Tibial nerve (tissue), 4 donors: ENCODE data around the gene APOLD1. TPM values are rescaled to one million over a fixed set of nuclear protein-coding genes. Genes with fewer than 3 reads are reported as not detected.

Source experiments
- DNase-seq, 2 donors: peaks; one replicate each; pipeline ENCODE4 v3.0.0-alpha.2; 2019; ENCODE audit warnings: low spot score in 2 of 2
- H3K27ac ChIP-seq, 4 donors: fragments of 200-600 bp; sonication (generic) in 3 of 4; one replicate each; pipeline ENCODE4 v1.5.1; 2017 to 2019; ENCODE audit warnings: mild to moderate bottlenecking in 1 of 4
- H3K27me3 ChIP-seq, 2 donors: fragments of 200-600 bp; sonication (generic) in 1 of 2; one replicate each; pipeline versions ENCODE4 v1.5.1 to v1.6.0; 2017 to 2019
- H3K36me3 ChIP-seq, 3 donors: fragments of 200-600 bp; sonication (generic); one replicate each; pipeline ENCODE4 v1.5.1; 2018 to 2019
- H3K4me1 ChIP-seq, 4 donors: fragments of 200-600 bp; sonication (generic) in 3 of 4; one replicate each; pipeline ENCODE4 v1.5.1; 2017 to 2019
- H3K4me3 ChIP-seq, 4 donors: fragments of 200-600 bp; sonication (generic) in 3 of 4; one replicate each; pipeline ENCODE4 v1.5.1; 2017 to 2019; ENCODE audit warnings: mild to moderate bottlenecking in 1 of 4, moderate library complexity in 1 of 4
- H3K9me3 ChIP-seq, 4 donors: fragments of 200-600 bp; sonication (generic) in 3 of 4; one replicate each; pipeline ENCODE4 v1.5.1; 2017 to 2019
- CTCF ChIP-seq, 5 experiments: fragments of 200-600 bp in 3 of 5; fragments of 450-650 bp in 2 of 5; sonication (generic) in 3 of 5; IDR thresholded peaks; one replicate each; pipeline ENCODE4 v1.5.1; 2016 to 2019; ENCODE audit warnings: antibody characterized with exemption in 5 of 5, mild to moderate bottlenecking in 3 of 5, moderate library complexity in 2 of 5
- EP300 ChIP-seq, 2 donors: sonication (generic); formaldehyde crosslinking; IDR thresholded peaks; one replicate each; pipeline ENCODE4 v1.6.1; 2017; ENCODE audit warnings: antibody characterized with exemption in 2 of 2, mild to moderate bottlenecking in 1 of 2
- POLR2A ChIP-seq, 2 donors: fragments of 450-650 bp; IDR thresholded peaks; one replicate each; pipeline ENCODE4 v1.6.1; 2017; ENCODE audit warnings: antibody characterized with exemption in 2 of 2, mild to moderate bottlenecking in 2 of 2, moderate library complexity in 2 of 2
- WGBS, 2 donors: methylation state at CpG; one replicate each; pipeline ENCODE4 v1.1.5; 2018; 5-methylcytosine and 5-hydroxymethylcytosine counted together
- total RNA-seq, 4 donors: library from RNA; depleted of rRNA; stranded (reverse); fragments of >200 nt; gene quantifications; one replicate each; pipeline ENCODE4 v1.1.0, GENCODE V29; 2016

Gene APOLD1
- total RNA-seq, 4 donors from 2014 or later, result 43.7 to 138 (median 83.9) TPM

GRCh38 chr12:12755923-12756322 is 29.5 kb upstream of the APOLD1 start:
- Histone ChIP-seq H3K27me3 (no peaks in the 10 kb centered on the region), H3K36me3 (no peaks in the 10 kb centered on the region), H3K27ac (peak overlapping the region in 2 of 4 donors; percentile 54 to 56), H3K4me1 (no peaks in the 10 kb centered on the region), H3K4me3 (no peak overlapping the region), H3K9me3 (no peaks in the 10 kb centered on the region)
- TF ChIP-seq CTCF (IDR thresholded peaks at IDR 0.05), result no peak
- no peak for TF ChIP-seq EP300 (IDR thresholded peaks at IDR 0.05)
- no peak for TF ChIP-seq POLR2A (IDR thresholded peaks at IDR 0.05)
- 40 to 47% methylated on average over 5 of the region's 5 CpGs for WGBS, 2 donors
- DNase-seq, result no peak

GRCh38 chr12:12757121-12757520 is 28.3 kb upstream of the APOLD1 start:
- Histone ChIP-seq H3K4me1 (no peaks in the 10 kb centered on the region), H3K36me3 (no peaks in the 10 kb centered on the region), H3K27me3 (no peaks in the 10 kb centered on the region), H3K4me3 (no peak overlapping the region), H3K27ac (no peak overlapping the region), H3K9me3 (no peaks in the 10 kb centered on the region)
- no peak for DNase-seq
- no peak for TF ChIP-seq EP300 (IDR thresholded peaks at IDR 0.05)
- TF ChIP-seq CTCF (IDR thresholded peaks at IDR 0.05), result no peak
- no peak for TF ChIP-seq POLR2A (IDR thresholded peaks at IDR 0.05)
- 91 to 97% methylated on average over 2 of the region's 2 CpGs for WGBS, 2 donors

GRCh38 chr12:12759234-12759915 is 26.1 kb upstream of the APOLD1 start:
- TF ChIP-seq EP300 (IDR thresholded peaks at IDR 0.05) (no peak), CTCF (IDR thresholded peaks at IDR 0.05) (no peak), POLR2A (IDR thresholded peaks at IDR 0.05) (no peak)

GRCh38 chr12:12764824-12765223 is 20.6 kb upstream of the APOLD1 start:
- Histone ChIP-seq H3K4me1 (no peaks in the 10 kb centered on the region), H3K27me3 (no peaks in the 10 kb centered on the region), H3K27ac (no peak overlapping the region), H3K36me3 (no peaks in the 10 kb centered on the region), H3K4me3 (no peak overlapping the region), H3K9me3 (peaks cover 0 to 3% (median 0%) of the 10 kb centered on the region in 4 donors)
- no peak for DNase-seq
- no peak for TF ChIP-seq EP300 (IDR thresholded peaks at IDR 0.05)
- no peak for TF ChIP-seq CTCF (IDR thresholded peaks at IDR 0.05)
- TF ChIP-seq POLR2A (IDR thresholded peaks at IDR 0.05), result no peak

More at GRCh38 chr12:12759234-12759915, 26.1 kb upstream of the APOLD1 start:
- Histone ChIP-seq H3K9me3 (no peaks in the 10 kb centered on the region), H3K27ac (peak overlapping the region in 3 of 4 donors; percentile 3 to 72 (median 9)), H3K4me1 (no peaks in the 10 kb centered on the region), H3K4me3 (no peak overlapping the region), H3K36me3 (no peaks in the 10 kb centered on the region), H3K27me3 (no peaks in the 10 kb centered on the region)
- no peak for DNase-seq
- 78 to 80% methylated on average over 7 of the region's 7 CpGs for WGBS, 2 donors

- 95 to 98% methylated on average over 6 of the region's 6 CpGs for WGBS, 2 donors
- TF ChIP-seq EP300 (IDR thresholded peaks at IDR 0.05) (no peak), POLR2A (IDR thresholded peaks at IDR 0.05) (no peak), CTCF (IDR thresholded peaks at IDR 0.05) (no peak)
- no peak for DNase-seq
- H3K27me3 ChIP-seq, result no peaks in the 10 kb centered on the region
- H3K4me1 ChIP-seq, result no peaks in the 10 kb centered on the region
- H3K4me3 ChIP-seq, result no peak overlapping the region
- no peak overlapping the region for H3K27ac ChIP-seq
- peaks cover 0 to 16% (median 2%) of the 10 kb centered on the region in 4 donors for H3K9me3 ChIP-seq
- no peaks in the 10 kb centered on the region for H3K36me3 ChIP-seq
Measured at GRCh38 chr12:12770262-12770661, 15.2 kb upstream of the APOLD1 start.
